ENCODE data around the gene LCNL1. TPM values are rescaled to one million over a fixed set of nuclear protein-coding genes. Genes with fewer than 3 reads are reported as not detected.

LCNL1 gene
- total RNA-seq, 4 donors from 2014 or later = 0.28 to 0.47 (median 0.36) TPM; not detected in 1

DNA sequence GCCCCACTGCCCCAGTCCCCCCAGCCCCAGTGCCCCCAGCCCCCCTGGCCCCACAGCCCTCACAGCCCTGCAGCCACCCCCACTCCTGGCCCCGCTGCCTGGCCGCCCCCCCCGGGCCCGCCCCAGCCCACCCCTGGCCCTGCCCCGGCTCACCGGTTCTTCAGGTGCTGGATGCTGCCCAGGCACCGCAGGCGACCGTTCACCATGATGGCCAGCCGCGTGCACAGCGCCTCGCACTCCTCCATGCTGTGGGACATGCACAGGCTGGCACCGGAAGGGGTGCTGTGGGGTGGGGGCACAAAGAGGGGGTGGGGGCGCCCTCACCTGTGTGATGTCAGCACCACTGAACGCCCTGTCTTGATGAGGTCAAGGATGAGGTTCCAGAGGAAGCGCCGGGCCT, 26.4 kb downstream of the LCNL1 start:
- ATAC-seq (ENCODE audit: low FRiP score) = no peak
- DNase-seq (ENCODE audit: low spot score) = no peak
- TF ChIP-seq CTCF (IDR thresholded peaks at IDR 0.05) = no peak

DNA sequence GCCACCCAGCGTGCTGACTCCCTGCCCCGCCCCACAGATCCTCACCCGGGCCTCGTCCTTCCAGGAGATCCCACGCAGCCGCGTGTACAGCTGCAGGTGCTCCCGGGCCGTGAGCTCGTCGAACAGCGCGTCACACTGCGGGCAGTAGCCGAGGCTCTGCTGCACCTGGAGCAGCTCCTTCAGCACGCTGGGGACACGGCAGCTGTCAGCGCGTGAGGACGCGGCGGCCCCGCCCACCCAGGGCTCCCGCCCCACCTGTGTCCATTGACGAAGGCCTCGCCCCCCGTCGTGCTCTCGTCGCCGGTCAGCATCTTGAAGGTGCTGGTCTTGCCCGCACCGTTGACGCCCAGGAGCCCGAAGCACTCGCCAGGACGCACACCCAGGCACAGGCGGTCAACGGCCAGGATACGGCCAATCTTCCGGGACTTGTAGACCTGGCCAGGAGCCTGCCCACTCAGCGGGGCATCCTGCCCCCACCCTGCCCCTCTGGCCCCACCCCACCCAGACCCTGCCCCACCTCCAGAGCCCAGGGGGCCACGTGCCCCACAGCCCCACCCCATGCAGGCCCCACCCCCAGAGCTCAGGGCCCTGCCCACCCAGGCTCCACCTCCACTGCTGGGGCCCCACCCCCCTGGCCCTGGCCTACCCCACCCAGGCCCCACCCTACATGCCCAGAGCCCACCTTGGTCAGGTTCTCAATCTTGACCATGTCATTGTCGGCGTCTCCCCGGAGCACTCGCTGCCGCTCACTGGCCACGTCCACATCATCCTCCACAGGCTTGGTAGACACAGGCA, 27.3 kb downstream of the LCNL1 start:
- TF ChIP-seq CTCF (IDR thresholded peaks at IDR 0.05) = no peak
- ATAC-seq (ENCODE audit: low FRiP score) (no peak), DNase-seq (ENCODE audit: low spot score) (no peak)

GRCh38 chr9:137011156-137011555, 28.4 kb downstream of the LCNL1 start:
- no peak for DNase-seq (ENCODE audit: low spot score)
- no peak for ATAC-seq (ENCODE audit: low FRiP score)
- TF ChIP-seq CTCF (IDR thresholded peaks at IDR 0.05) = no peak

DNA sequence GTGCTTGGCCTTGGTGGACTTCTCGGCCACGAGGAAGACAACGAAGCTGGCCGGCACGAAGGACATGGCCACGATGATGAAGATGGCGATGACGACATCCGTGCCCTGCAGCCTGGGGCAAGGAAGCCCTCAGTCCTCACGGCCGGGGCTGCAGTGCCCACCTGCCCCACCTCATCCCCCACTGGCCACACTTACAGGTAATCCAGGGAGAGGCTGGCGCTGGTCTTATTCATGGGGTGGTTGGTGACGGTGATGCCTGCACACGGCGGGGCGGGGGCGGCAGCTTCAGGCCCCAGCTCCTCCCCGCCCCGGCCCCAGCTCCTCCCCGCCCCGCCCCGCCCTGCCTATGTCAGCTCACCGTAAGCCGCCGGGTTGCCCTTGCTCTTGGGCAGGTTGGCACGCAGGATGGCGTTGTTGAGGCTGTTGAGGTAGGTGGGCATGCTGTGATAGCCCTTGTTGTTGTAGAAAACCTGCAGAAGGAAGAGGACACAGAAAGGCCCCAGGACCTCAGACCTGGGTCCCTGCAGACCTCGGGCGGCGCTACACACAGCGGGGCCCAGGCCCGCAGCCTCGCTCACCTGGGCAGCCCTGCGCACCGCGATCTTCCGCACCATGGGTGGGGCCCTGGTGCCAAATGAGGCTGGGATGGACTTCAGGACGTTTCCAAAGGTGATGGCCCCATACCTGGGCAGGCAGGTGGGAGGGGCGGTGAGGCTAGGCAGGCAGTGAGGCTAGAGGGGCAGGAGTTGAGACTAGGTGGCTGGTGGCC, 29.3 kb downstream of the LCNL1 start:
- TF ChIP-seq CTCF (IDR thresholded peaks at IDR 0.05) = no peak
- no peak for DNase-seq (ENCODE audit: low spot score)
- ATAC-seq (ENCODE audit: low FRiP score) = no peak

DNA sequence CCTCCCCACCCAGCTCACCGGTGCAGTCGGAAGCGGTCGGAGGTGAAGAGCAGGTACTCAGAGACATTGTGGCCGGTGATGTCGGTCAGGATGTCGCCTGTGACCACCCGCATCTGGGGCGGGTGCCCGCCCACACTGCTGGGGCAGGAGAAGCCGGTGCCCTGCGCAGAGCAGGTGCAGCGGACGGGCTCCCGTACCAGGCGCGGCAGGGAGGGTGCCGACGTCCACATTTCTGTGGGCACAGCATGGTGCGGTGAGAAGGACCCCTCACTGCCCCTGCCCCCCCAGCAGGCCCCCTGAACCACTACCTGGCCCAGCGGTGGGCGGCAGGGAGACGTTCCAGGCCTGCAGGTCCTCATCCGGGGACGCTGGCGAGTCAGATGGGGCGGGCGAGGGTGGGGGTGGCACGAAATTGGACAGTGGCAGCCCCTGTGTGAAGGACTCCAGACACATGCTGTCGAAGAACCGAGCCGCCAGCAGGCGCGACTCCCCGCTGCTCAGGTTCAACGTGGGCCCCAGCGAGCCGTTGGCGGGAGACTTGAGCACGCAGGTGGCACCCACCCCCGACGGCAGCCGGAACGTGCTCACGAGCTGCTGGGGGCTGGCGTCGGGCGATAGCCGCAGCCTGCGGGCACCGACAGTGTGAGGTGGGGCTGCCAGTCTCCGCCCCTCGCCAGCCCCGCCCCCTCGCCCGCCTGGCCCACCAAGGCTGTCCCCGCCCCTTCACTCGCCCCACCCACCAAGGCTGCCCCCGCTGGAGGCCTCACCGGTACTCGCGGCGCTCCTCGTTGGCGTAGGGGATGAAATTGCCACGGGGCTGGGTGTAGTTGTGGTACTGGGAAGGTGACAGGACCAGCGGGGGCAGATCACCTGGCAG, 30.1 kb downstream of the LCNL1 start:
- no peak for ATAC-seq (ENCODE audit: low FRiP score)
- DNase-seq (ENCODE audit: low spot score) = no peak
- no peak for TF ChIP-seq CTCF (IDR thresholded peaks at IDR 0.05)

DNA sequence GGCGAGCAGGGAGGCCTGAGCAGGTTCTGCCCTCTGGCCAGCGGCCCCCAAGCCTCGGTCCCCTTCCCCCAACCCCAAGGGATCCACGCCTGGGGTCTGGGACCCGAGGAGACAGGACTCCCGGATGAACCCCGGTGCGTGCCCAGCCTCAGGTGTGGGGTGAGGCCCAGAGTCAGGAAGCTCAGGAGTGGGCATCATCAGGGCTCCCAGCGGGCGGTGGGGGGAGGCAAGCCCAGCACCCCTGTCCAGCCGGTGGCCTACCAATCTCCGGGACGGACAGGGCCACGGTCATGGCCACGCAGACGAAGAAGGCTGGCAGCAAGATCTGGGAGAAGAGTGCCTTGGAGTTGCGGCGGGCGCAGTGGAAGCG, 30.8 kb downstream of the LCNL1 start:
- no peak for TF ChIP-seq CTCF (IDR thresholded peaks at IDR 0.05)
- ATAC-seq (ENCODE audit: low FRiP score) (no peak), DNase-seq (ENCODE audit: low spot score) (no peak)
